ENCODE results near the gene WDFY4. TPM values are rescaled to one million over a fixed set of nuclear protein-coding genes. Genes with fewer than 3 reads are reported as not detected.

Gene WDFY4
- total RNA-seq, 1 experiment from 2014 or later, result 0.22 TPM

DNA sequence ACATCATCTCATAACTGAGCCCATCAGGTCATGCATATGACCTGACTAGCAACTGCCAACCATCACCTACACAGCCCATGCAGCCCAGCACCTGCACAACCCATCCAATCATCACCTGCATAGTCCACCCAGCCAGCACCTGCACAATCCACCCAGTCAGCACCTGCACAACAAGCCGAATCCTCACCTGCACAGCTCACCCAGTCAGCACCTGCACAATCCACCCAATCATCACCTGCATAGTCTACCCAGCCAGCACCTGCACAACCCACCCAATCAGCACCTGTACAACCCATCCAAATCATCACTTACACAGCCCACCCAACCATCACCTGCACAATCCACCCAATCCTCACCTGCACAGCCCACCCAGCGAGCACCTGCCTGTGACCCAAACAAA lies 33.4 kb upstream of the WDFY4 start:
- ChIA-PET POLR2A (no interaction called here), RAD21 (ENCODE audit: low non-redundant PET in 1 of 2, low total read pairs in 2 of 2, uncharacterized antibody in 2 of 2, unreplicated experiment in 2 of 2) (no interaction called here), CTCF (no interaction called here)
- TF ChIP-seq SIN3A (IDR thresholded peaks at IDR 0.05; ENCODE audit: low read depth), result no peak
- TF ChIP-seq SRF (IDR thresholded peaks at IDR 0.05; ENCODE audit: low read depth), result no peak
- TF ChIP-seq, protein P1, sequence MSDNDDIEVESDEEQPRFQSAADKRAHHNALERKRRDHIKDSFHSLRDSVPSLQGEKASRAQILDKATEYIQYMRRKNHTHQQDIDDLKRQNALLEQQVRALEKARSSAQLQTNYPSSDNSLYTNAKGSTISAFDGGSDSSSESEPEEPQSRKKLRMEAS (IDR thresholded peaks at IDR 0.05), result no peak
- no peak for TF ChIP-seq RAD21 (IDR thresholded peaks at IDR 0.05; ENCODE audit: low read depth)
- TF ChIP-seq CEBPB (IDR thresholded peaks at IDR 0.05; ENCODE audit: low read depth), result no peak
- TF ChIP-seq EZH2phosphoT487 (IDR thresholded peaks at IDR 0.05; ENCODE audit: borderline replicate concordance), result no peak
- TF ChIP-seq POLR2AphosphoS5 (IDR thresholded peaks at IDR 0.05; ENCODE audit: low read depth, low read length), result no peak
- TF ChIP-seq CBX3 (IDR thresholded peaks at IDR 0.05; ENCODE audit: low read depth), result no peak
- TF ChIP-seq POLR2A (IDR thresholded peaks at IDR 0.05; ENCODE audit: borderline replicate concordance, extremely low read depth, insufficient read depth, insufficient read length), result no peak
- no peak for TF ChIP-seq YY1 (IDR thresholded peaks at IDR 0.05; ENCODE audit: extremely low read depth, insufficient replicate concordance, low read depth, low read length)
- TF ChIP-seq FOSL1 (IDR thresholded peaks at IDR 0.05; ENCODE audit: low read depth), result no peak
- no peak for TF ChIP-seq SP1 (IDR thresholded peaks at IDR 0.05; ENCODE audit: low read depth)
- Histone ChIP-seq H3K36me3 (ENCODE audit: control insufficient read depth in 1 of 2, insufficient read depth in 2 of 2, low read length in 2 of 2) (no peaks in the 10 kb centered on the region), H3K9me2 (ENCODE audit: insufficient read depth) (no peaks in the 10 kb centered on the region), H3K27ac (ENCODE audit: low read depth, low read length) (no peak overlapping the region), H4K20me1 (ENCODE audit: insufficient read depth) (no peaks in the 10 kb centered on the region), H2AFZ (ENCODE audit: low read depth, low read length, poor library complexity, severe bottlenecking) (no peak overlapping the region), H3K4me2 (ENCODE audit: low read length) (no peak overlapping the region), H3K9ac (ENCODE audit: low read length) (no peak overlapping the region), H3K4me1 (ENCODE audit: control insufficient read depth in 1 of 2, insufficient read depth in 2 of 2, low read length in 2 of 2) (peaks cover 0 to 11% of the 10 kb centered on the region in 2 experiments; a peak in 1 of 4 replicates), H3K4me3 (replicated peaks in 1 of 2; ENCODE audit: low read depth in 1 of 2, low read length in 2 of 2) (no peak overlapping the region), H3K79me2 (ENCODE audit: insufficient read depth, low read length) (no peaks in the 10 kb centered on the region), H3K9me3 (ENCODE audit: control insufficient read depth in 1 of 2, insufficient read depth in 1 of 2, low read depth in 1 of 2, low read length in 2 of 2) (no peaks in the 10 kb centered on the region), H3K27me3 (ENCODE audit: insufficient read depth, low read length) (no peaks in the 10 kb centered on the region)
- ATAC-seq, result no peak
- DNase-seq (ENCODE audit: low read depth, low spot score), result no peak
- no TSS peak for BruUV-seq (replicated peaks)
- intact Hi-C loops (cut with micrococcal nuclease), result loop anchor here (10.0 kb wide), 2 partner anchors 46 to 764 kb away; partner anchors contain the start of gene ARHGAP22

DNA sequence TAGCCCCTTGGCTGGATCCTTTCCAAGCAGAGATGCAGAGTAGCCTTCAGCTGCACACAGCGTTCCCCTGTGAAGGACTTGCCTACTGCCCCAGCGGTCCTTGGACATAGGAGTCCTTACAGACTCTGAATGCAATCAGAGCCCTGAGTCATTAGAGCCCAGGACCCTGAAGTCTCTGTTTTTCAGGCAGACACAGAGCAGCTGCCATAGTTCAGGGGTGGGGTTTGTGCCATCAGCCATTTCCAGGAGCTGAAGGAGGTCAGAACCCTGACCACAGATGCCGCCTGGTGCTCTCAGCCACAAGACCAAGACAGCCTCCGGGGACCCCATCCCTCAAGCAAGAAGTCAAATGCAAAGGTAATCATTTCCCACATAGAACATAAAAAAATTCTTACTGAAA lies 32.8 kb upstream of the WDFY4 start:
- H3K27ac ChIP-seq (ENCODE audit: low read depth, low read length), result no peak overlapping the region
- no TSS peak for BruUV-seq (replicated peaks)
- RAD21 ChIA-PET (ENCODE audit: low non-redundant PET in 1 of 2, low total read pairs in 2 of 2, uncharacterized antibody in 2 of 2, unreplicated experiment in 2 of 2), result no interaction called here
- H3K9ac ChIP-seq (ENCODE audit: low read length), result no peak overlapping the region
- no peak overlapping the region for H3K4me2 ChIP-seq (ENCODE audit: low read length)
- POLR2A ChIA-PET, result no interaction called here
- intact Hi-C loops (cut with micrococcal nuclease), result loop anchor here (10.0 kb wide), 2 partner anchors 47 to 763 kb away; partner anchors contain the start of gene ARHGAP22
- no peaks in the 10 kb centered on the region for H4K20me1 ChIP-seq (ENCODE audit: insufficient read depth)
- no peaks in the 10 kb centered on the region for H3K36me3 ChIP-seq (ENCODE audit: control insufficient read depth in 1 of 2, insufficient read depth in 2 of 2, low read length in 2 of 2)
- H3K79me2 ChIP-seq (ENCODE audit: insufficient read depth, low read length), result no peaks in the 10 kb centered on the region
- CTCF ChIA-PET, result no interaction called here
- DNase-seq (ENCODE audit: low read depth, low spot score) (no peak), ATAC-seq (no peak)
- no peaks in the 10 kb centered on the region for H3K27me3 ChIP-seq (ENCODE audit: insufficient read depth, low read length)
- no peak overlapping the region for H3K4me3 ChIP-seq (replicated peaks in 1 of 2; ENCODE audit: low read depth in 1 of 2, low read length in 2 of 2)
- H3K4me1 ChIP-seq (ENCODE audit: control insufficient read depth in 1 of 2, insufficient read depth in 2 of 2, low read length in 2 of 2), result peaks cover 0 to 17% of the 10 kb centered on the region in 2 experiments; a peak in 2 of 4 replicates
- H3K9me2 ChIP-seq (ENCODE audit: insufficient read depth), result no peaks in the 10 kb centered on the region
- H3K9me3 ChIP-seq (ENCODE audit: control insufficient read depth in 1 of 2, insufficient read depth in 1 of 2, low read depth in 1 of 2, low read length in 2 of 2), result no peaks in the 10 kb centered on the region
- H2AFZ ChIP-seq (ENCODE audit: low read depth, low read length, poor library complexity, severe bottlenecking), result no peak overlapping the region
- TF ChIP-seq ZNF274 (IDR thresholded peaks at IDR 0.05; ENCODE audit: low read depth, low read length) (no peak), YY1 (IDR thresholded peaks at IDR 0.05; ENCODE audit: extremely low read depth, insufficient replicate concordance, low read depth, low read length) (no peak), EZH2phosphoT487 (IDR thresholded peaks at IDR 0.05; ENCODE audit: borderline replicate concordance) (no peak), EGR1 (IDR thresholded peaks at IDR 0.05; ENCODE audit: low read depth) (no peak), CBX3 (IDR thresholded peaks at IDR 0.05; ENCODE audit: low read depth) (no peak), SP1 (IDR thresholded peaks at IDR 0.05; ENCODE audit: low read depth) (no peak), ELF1 (IDR thresholded peaks at IDR 0.05; ENCODE audit: borderline replicate concordance, low read depth) (no peak), FOSL1 (IDR thresholded peaks at IDR 0.05; ENCODE audit: low read depth) (no peak), TCF7L2 (IDR thresholded peaks at IDR 0.05; ENCODE audit: borderline replicate concordance, extremely low read depth, insufficient read depth, insufficient read length) (no peak), POLR2AphosphoS5 (IDR thresholded peaks at IDR 0.05; ENCODE audit: low read depth, low read length) (no peak), SRF (IDR thresholded peaks at IDR 0.05; ENCODE audit: low read depth) (no peak), JUND (IDR thresholded peaks at IDR 0.05) (no peak), SIN3A (IDR thresholded peaks at IDR 0.05; ENCODE audit: low read depth) (no peak), RAD21 (IDR thresholded peaks at IDR 0.05; ENCODE audit: low read depth) (no peak)
- TF ChIP-seq, protein P2, sequence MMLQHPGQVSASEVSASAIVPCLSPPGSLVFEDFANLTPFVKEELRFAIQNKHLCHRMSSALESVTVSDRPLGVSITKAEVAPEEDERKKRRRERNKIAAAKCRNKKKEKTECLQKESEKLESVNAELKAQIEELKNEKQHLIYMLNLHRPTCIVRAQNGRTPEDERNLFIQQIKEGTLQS (IDR thresholded peaks at IDR 0.05), result no peak
- TF ChIP-seq, protein P1 (IDR thresholded peaks at IDR 0.05), result no peak
- TF ChIP-seq, protein P3, sequence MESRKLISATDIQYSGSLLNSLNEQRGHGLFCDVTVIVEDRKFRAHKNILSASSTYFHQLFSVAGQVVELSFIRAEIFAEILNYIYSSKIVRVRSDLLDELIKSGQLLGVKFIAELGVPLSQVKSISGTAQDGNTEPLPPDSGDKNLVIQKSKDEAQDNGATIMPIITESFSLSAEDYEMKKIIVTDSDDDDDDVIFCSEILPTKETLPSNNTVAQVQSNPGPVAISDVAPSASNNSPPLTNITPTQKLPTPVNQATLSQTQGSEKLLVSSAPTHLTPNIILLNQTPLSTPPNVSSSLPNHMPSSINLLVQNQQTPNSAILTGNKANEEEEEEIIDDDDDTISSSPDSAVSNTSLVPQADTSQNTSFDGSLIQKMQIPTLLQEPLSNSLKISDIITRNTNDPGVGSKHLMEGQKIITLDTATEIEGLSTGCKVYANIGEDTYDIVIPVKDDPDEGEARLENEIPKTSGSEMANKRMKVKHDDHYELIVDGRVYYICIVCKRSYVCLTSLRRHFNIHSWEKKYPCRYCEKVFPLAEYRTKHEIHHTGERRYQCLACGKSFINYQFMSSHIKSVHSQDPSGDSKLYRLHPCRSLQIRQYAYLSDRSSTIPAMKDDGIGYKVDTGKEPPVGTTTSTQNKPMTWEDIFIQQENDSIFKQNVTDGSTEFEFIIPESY (IDR thresholded peaks at IDR 0.05; ENCODE audit: extremely low read depth, insufficient replicate concordance, low read length), result no peak
